ENCODE data around the gene PLCB2. TPM values are rescaled to one million over a fixed set of nuclear protein-coding genes. Genes with fewer than 3 reads are reported as not detected.

The PLCB2 gene
- total RNA-seq, 2 experiments from 2014 or later, result 65.3 to 70.7 TPM

DNA sequence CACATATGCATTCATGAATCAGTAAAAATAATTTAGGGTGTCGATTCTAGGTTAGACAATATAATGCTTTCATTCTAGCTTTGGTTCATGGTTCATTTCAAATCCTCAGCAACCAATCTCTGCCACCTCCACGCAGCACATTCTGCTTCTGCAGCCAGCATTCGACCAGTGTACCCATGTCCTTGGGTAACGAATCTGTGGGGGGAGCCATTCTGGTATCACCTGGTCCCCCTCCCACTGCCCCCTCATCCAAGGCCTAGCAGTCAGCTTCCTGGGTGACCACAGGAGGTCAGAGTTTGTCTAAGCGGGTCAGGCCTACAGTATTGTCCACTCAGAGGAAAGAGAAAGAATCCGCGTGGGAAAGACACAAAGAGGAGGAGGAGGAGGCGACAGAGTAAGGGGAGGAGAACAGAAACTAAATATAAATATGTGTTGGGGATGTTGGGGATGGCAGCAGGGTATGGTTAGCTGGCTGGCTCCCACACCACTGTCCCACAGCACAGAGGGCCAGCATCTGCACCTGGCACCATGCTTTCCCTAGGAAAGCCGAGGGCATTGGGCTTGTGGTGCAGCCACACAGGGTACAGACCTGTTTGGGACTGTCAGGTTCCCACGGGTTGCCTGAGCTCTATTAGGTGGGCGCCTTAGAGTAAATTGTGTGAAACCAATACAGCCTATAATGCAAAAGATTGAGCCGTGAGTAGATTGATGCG is 56.8 kb downstream of the PLCB2 start:
- CTCF ChIA-PET, result interaction anchor here (1.1 to 1.7 kb wide), 2 partner anchors 24 to 28 kb away, joined by 3 to 6 read pairs; no protein-coding TSS in a partner anchor
- Mint-ChIP-seq H3K4me3 (no peak overlapping the region), H3K9me3 (no peaks in the 10 kb centered on the region), H3K27me3 (peaks cover 30% of the 10 kb centered on the region), H3K4me1 (ENCODE audit: low read depth) (peaks cover 6% of the 10 kb centered on the region), H3K36me3 (no peaks in the 10 kb centered on the region), H3K27ac (no peak overlapping the region)
- POLR2A ChIA-PET, result no interaction called here
- DNase-seq, result no peak
- intact Hi-C loops (cut with micrococcal nuclease), result no loop called here

DNA sequence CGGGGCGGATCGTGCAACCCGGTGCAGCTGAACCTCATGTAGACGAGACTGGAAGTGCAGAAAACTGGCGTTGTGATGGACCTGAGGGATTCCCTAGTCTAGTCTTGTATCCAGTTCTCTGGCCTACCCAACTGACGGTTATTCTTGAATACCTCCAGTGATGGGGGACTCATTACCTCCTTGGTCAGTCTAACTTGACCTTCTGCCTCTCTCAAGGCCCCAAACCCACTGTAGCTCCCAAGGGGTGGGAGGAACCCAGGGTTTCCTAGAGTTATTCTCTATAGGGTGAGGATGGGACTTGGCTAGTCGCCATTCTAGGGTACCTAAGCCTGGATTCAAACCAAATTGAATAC is 57.5 kb downstream of the PLCB2 start:
- H3K4me1 Mint-ChIP-seq (ENCODE audit: low read depth), result peaks cover 6% of the 10 kb centered on the region
- no peak overlapping the region for H3K4me3 Mint-ChIP-seq
- ChIA-PET POLR2A (no interaction called here), CTCF (interaction anchor here (1.1 to 1.7 kb wide), 2 partner anchors 24 to 29 kb away, joined by 3 to 6 read pairs; no protein-coding TSS in a partner anchor)
- intact Hi-C loops (cut with micrococcal nuclease), result no loop called here
- DNase-seq, result no peak
- no peak overlapping the region for H3K27ac Mint-ChIP-seq
- H3K9me3 Mint-ChIP-seq, result no peaks in the 10 kb centered on the region
- no peaks in the 10 kb centered on the region for H3K36me3 Mint-ChIP-seq
- H3K27me3 Mint-ChIP-seq, result peaks cover 28% of the 10 kb centered on the region

DNA sequence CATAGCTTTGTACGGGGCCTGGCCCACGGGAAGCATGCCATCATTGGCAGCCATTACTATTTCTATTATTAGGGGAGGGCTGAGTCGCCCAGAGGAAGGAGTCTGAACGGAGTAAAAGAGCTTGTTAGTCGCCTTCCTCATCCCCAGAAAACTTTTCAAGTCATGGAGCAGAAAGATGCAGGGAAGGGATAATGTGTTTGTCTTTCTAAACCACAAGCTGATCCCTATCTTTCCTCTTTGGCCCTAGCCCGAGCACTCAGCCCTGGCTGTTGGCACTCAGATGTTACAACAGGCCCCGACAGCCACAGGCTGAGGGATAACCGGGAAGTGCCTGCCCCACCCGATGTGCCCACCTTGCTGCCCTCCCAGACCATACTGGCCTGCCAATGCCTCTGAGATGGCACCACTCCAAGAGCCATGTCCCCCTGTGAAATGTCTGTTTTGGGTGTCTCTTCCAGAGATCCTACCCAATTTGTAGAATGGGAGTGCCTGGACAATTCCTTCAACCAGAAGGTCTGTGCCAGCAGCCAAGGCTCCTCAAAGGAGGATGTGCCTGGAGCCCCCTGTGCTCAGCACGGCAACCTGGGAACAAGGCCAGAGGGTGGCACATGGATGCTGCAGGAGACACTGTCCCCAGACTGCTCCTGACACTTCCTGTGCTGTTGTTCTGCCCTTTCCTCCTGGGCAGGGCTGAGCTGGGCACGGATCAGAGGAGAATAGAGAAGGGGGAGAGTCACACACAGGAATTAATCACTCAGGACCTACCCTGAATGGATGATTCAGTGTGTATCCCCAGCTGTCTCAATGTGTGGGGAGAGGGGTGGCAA is 58.0 kb downstream of the PLCB2 start:
- Mint-ChIP-seq H3K27ac (no peak overlapping the region), H3K9me3 (no peaks in the 10 kb centered on the region), H3K36me3 (no peaks in the 10 kb centered on the region), H3K27me3 (peaks cover 25% of the 10 kb centered on the region), H3K4me1 (ENCODE audit: low read depth) (peaks cover 6% of the 10 kb centered on the region), H3K4me3 (no peak overlapping the region)
- intact Hi-C loops (cut with micrococcal nuclease), result no loop called here
- CTCF ChIA-PET, result interaction anchor here (1.1 to 1.7 kb wide), 4 partner anchors 25 to 33 kb away, joined by 3 to 7 read pairs (median 5); no protein-coding TSS in a partner anchor
- DNase-seq, result no peak
- POLR2A ChIA-PET, result no interaction called here

DNA sequence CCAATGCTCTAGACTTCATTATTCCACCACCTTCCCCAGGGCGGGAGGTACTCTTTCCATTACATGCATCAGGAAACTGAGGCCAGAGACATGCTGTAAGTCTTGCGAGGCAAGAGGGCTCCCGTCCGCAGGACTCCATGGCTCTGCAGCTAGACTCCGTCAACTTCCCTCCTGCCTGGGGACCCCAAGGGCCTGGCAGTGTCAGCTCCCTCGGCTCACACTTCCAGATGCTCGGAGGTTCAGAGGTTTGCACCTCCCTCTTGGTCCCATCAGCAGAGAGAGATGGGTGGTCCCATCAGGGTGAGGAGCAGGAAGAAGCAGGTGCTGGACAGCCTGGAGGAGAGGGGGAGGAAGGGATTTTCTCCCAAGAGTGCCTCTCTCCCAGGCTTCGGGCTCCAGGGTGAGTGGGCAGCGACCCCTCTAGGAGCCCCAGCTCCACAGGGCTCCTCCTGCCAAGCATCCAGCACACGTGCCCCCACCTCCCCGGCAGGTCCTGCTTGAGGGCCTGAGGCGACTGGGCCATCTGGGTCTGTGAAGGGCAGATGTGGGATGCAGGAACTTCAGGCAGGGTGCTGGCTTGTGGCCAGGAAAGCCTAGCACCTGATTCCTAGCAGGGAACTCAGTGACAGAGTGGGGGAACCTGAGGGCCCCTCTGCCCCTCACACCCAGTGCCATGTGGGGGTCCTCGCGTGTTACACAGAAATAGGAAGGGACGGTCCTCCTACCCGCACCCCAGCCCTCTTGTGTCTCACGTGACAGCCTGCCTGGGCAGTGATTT is 59.5 kb downstream of the PLCB2 start:
- no peaks in the 10 kb centered on the region for H3K36me3 Mint-ChIP-seq
- ChIA-PET CTCF (interaction anchor here (1.2 to 3.4 kb wide), 3 partner anchors 26 to 31 kb away, joined by 4 to 17 read pairs (median 4); no protein-coding TSS in a partner anchor), POLR2A (no interaction called here)
- H3K27me3 Mint-ChIP-seq, result peaks cover 12% of the 10 kb centered on the region
- no peak overlapping the region for H3K4me3 Mint-ChIP-seq
- no peak overlapping the region for H3K27ac Mint-ChIP-seq
- intact Hi-C loops (cut with micrococcal nuclease), result no loop called here
- no peaks in the 10 kb centered on the region for H3K9me3 Mint-ChIP-seq
- DNase-seq, result no peak
- peaks cover 4% of the 10 kb centered on the region for H3K4me1 Mint-ChIP-seq (ENCODE audit: low read depth)

DNA sequence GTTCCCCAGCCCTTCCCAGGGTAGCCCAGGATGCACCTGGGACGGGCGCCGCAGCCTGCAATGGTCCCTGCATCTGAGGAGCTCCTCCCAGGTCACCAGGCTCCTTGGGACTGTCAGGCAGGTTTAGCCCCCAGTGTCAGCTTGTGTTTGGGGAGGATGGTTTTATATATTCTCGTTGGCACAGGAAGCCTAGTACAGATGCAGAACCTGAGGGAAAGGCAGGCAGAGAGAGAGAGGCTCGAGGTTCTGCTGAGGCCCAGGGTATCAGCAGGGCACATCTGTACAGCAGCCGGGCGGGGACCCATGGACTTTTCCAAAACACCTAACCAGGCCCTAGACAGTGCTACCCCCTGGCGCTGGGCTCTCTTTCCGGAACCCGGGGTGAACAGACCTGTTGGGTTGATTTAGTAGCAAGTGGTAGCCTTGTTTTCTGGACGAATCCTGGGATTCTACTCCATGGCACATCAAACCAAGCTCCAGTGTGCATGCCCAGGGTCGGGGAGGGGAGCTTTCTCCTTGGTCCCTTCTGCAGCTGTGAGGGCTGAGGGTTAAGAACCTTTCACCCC is 60.2 kb downstream of the PLCB2 start:
- POLR2A ChIA-PET, result no interaction called here
- no peak overlapping the region for H3K27ac Mint-ChIP-seq

DNA sequence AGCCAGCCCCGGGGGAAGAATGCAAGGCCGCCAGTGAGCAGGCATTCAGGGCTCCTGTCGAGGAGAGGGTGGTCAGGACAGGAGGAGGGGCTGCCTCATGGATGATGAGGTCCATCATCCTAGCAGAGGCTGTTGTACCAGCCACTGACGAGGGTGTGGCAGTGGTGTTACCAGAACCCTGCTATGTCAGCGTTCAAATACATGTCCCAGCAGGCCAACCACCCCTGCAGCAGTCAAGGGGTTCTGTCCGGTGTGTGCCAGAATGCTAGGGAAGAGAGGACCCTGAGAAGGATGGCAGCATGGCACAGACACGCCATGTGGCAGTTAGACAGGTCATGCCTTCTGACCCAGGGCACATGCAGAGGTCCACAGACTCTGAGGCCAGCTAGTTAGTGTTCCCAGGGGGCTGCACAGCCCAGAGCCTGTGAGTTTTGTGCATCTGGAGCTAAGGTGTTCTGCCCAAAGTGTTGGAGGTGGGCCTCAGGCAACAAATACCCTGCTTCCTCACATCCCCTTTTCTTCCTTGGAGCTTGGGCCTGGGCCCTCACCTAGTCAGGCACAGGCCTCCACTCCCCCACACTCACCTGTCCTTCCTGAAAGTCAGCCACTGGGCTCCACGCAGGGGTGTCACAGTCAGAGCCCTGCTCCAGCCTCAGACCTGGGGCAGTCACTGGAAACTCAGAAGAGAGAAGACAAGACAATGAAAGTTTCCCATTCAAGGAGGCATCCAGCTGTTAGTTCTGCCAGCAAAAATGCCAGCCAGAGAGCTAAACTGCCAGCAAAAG is 61.0 kb downstream of the PLCB2 start:
- POLR2A ChIA-PET, result no interaction called here
- Mint-ChIP-seq H3K27me3 (peaks cover 9% of the 10 kb centered on the region), H3K9me3 (no peaks in the 10 kb centered on the region), H3K4me1 (ENCODE audit: low read depth) (no peaks in the 10 kb centered on the region), H3K36me3 (no peaks in the 10 kb centered on the region), H3K4me3 (no peak overlapping the region), H3K27ac (no peak overlapping the region)
- intact Hi-C loops (cut with micrococcal nuclease), result no loop called here
- DNase-seq, result no peak
- CTCF ChIA-PET, result interaction anchor here (1.2 to 3.4 kb wide), 3 partner anchors 27 to 32 kb away, joined by 3 to 17 read pairs (median 4); no protein-coding TSS in a partner anchor

More for the DNA sequence above, 60.2 kb downstream of the PLCB2 start:
- Mint-ChIP-seq H3K27me3 (peaks cover 8% of the 10 kb centered on the region), H3K4me1 (ENCODE audit: low read depth) (no peaks in the 10 kb centered on the region), H3K9me3 (no peaks in the 10 kb centered on the region), H3K36me3 (no peaks in the 10 kb centered on the region), H3K4me3 (no peak overlapping the region)
- no peak for DNase-seq
- CTCF ChIA-PET, result interaction anchor here (1.2 to 3.4 kb wide), 2 partner anchors 27 to 32 kb away, joined by 4 to 17 read pairs; no protein-coding TSS in a partner anchor
- intact Hi-C loops (cut with micrococcal nuclease), result no loop called here

DNA sequence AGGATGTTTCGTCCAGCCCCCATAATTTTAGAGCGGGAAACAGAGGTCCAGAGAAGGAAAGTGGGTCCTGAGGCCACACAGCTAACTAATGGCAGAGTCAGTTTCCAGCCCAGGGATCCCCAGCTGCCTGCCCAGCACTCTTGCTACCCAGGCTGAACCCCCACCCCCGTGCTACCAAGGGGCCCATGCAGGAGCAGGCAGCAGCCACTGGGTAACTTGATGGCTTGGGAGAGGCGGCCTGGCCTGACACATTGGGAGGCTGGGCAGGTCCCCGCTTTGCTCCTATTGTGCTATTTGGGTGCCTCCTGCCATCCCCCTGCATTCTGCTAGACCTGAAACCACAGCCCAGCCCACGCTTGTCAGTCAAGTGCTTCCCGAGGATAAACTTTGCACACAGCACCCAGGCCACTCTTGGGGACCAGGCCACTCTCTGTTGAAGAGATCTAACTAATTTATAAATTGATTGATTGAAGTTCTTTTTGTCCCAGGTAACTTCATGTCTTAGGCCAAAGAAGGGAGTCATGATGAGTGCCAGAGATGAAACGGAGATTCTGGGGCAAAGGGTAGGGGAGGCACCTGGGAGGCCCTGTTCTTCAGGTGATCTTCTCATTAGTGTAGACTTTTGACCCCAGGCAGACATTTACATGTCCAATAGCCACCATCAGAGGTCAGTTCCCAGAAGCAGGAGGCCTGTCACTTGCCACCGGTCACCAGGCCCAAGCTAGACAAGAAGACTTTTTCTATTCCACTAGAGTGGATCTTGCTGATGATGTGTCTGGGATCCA is 61.9 kb downstream of the PLCB2 start:
- Mint-ChIP-seq H3K27me3 (peaks cover 5% of the 10 kb centered on the region), H3K4me1 (ENCODE audit: low read depth) (no peaks in the 10 kb centered on the region), H3K9me3 (no peaks in the 10 kb centered on the region), H3K27ac (no peak overlapping the region), H3K4me3 (no peak overlapping the region), H3K36me3 (no peaks in the 10 kb centered on the region)
- CTCF ChIA-PET, result interaction anchor here (1.3 to 3.4 kb wide), 2 partner anchors 28 to 29 kb away, joined by 3 to 17 read pairs; no protein-coding TSS in a partner anchor
- DNase-seq, result no peak
- POLR2A ChIA-PET, result no interaction called here
- intact Hi-C loops (cut with micrococcal nuclease), result no loop called here

DNA sequence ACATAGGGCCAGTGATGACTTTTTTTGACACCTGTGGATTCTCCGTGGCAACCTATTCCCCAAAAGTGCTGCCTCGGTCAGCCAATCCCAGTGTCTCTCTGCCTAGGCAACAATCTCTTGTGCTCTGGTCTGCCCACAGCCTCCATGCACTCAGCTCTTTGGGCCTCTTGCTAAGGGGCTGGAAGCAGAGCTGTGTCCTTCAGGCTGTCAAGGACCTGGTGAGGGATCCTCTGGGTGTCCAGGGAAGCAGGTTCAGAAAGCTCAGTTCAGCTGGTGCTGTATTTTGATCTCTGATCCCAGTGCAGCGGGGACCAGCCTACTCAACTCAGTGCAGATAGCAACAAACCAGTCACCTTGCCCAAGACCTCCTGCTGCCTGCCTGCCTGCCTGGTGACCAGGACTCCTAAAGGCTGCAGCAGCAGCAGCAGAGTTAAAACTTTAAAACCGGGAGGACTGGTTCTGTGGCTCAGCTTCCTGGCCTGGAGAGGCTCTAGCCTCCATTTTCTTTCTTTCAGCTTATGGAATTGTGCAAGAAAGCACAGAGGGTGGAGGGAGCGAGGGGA is 62.7 kb downstream of the PLCB2 start:
- Mint-ChIP-seq H3K36me3 (no peaks in the 10 kb centered on the region), H3K27me3 (peaks cover 4% of the 10 kb centered on the region), H3K4me3 (no peak overlapping the region), H3K4me1 (ENCODE audit: low read depth) (no peaks in the 10 kb centered on the region), H3K27ac (no peak overlapping the region), H3K9me3 (no peaks in the 10 kb centered on the region)
- ChIA-PET CTCF (interaction anchor here (0.9 to 3.4 kb wide), 3 partner anchors 9 to 199 kb away, joined by 3 to 17 read pairs (median 3); no protein-coding TSS in a partner anchor), POLR2A (no interaction called here)
- no peak for DNase-seq
- intact Hi-C loops (cut with micrococcal nuclease), result no loop called here

DNA sequence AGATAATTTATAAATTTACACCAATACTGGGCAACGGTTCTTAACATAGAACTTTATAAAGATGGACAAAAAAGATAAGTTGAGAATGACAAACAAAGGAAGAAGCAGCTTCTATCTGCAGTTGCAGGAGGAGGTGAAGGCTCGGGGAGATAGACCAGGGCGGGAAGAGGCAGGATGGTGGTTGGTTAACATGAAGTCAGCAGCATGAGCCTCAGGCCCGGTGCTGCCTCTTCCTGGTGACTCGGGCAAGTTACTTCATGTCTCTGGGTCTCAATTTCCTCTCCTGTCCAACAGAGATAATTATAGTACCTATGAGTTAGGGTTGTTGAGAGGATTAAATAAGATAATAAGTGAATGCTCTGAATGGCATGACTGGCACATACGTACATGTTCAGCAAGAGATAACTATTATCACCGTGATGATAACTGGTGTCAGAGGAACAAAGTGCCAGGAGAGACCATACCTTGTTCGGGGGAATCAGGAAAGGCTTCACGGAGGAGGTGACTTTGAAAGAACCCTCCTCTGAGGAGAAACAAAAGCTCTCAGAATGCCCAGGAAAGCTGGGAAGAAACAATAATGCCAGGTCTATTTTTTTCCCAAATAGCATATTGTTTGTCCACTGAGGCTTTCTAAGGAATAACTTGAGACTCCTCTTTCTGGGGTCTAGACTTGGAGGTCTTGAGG is 64.5 kb downstream of the PLCB2 start:
- Mint-ChIP-seq H3K27ac (no peak overlapping the region), H3K4me3 (no peak overlapping the region), H3K27me3 (peaks cover 14% of the 10 kb centered on the region), H3K36me3 (no peaks in the 10 kb centered on the region), H3K9me3 (no peaks in the 10 kb centered on the region), H3K4me1 (ENCODE audit: low read depth) (peaks cover 3% of the 10 kb centered on the region)
- CTCF ChIA-PET, result interaction anchor here (0.6 kb wide), 1 partner anchor 139 kb away, joined by 3 read pairs; no protein-coding TSS in a partner anchor
- intact Hi-C loops (cut with micrococcal nuclease), result no loop called here
- DNase-seq, result peak; percentile 5
- POLR2A ChIA-PET, result no interaction called here

DNA sequence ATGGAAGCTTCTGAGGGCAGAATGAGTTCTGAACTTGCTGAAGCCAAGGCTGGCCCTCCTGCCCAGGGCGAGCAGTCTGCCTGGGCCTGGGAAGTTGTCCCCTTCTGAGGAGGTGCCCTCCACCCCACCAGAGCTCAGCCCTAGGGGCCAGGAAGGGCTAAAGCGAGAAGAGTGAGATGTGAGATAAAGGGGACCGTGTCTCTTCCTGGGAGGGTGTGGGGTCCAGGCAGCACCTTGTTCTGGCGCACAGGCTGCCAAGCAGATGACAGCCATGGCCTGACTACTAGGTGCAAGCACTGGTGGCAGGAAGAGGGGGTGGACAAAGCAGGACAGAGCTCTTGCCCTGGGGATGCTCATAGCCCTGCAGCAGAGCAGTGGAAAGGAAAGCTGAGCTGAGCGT is 65.1 kb downstream of the PLCB2 start:
- Mint-ChIP-seq H3K4me3 (no peak overlapping the region), H3K27ac (no peak overlapping the region), H3K36me3 (no peaks in the 10 kb centered on the region), H3K9me3 (no peaks in the 10 kb centered on the region), H3K4me1 (ENCODE audit: low read depth) (peaks cover 3% of the 10 kb centered on the region), H3K27me3 (peaks cover 21% of the 10 kb centered on the region)
- intact Hi-C loops (cut with micrococcal nuclease), result no loop called here
- ChIA-PET CTCF (interaction anchor here (0.6 kb wide), 2 partner anchors 31 to 138 kb away, joined by 3 read pairs; no protein-coding TSS in a partner anchor), POLR2A (no interaction called here)
- DNase-seq, result peak; percentile 6
